ENCODE measurements around the gene CECR2.

The CECR2 gene

DNA sequence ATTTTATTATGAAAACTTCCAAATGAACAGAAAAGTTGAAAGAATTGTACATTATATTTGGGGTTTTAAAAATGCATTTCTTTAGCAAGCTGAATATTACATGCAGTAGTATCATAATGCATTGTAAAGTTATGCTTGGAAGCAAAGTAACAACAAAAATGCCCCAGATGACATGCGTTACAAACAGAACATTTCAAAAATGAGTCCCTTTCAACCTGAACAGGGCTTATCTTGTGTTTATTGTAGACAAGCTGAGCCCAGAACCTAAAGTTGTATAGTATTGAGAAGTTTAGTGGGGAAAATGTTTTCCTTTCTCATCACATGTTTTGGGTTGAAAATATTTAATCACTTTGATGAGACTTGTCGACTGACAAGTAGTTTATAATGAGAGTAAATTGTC is 68.8 kb downstream of the CECR2 start:
- TF ChIP-seq, protein P1, sequence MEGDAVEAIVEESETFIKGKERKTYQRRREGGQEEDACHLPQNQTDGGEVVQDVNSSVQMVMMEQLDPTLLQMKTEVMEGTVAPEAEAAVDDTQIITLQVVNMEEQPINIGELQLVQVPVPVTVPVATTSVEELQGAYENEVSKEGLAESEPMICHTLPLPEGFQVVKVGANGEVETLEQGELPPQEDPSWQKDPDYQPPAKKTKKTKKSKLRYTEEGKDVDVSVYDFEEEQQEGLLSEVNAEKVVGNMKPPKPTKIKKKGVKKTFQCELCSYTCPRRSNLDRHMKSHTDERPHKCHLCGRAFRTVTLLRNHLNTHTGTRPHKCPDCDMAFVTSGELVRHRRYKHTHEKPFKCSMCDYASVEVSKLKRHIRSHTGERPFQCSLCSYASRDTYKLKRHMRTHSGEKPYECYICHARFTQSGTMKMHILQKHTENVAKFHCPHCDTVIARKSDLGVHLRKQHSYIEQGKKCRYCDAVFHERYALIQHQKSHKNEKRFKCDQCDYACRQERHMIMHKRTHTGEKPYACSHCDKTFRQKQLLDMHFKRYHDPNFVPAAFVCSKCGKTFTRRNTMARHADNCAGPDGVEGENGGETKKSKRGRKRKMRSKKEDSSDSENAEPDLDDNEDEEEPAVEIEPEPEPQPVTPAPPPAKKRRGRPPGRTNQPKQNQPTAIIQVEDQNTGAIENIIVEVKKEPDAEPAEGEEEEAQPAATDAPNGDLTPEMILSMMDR (IDR thresholded peaks at IDR 0.05; ENCODE audit: control insufficient read depth, extremely low read depth, insufficient read depth): no peak
- no peak for DNase-seq (ENCODE audit: low read depth)
- H3K4me3 ChIP-seq (ENCODE audit: low read depth, low read length): no peak overlapping the region

DNA sequence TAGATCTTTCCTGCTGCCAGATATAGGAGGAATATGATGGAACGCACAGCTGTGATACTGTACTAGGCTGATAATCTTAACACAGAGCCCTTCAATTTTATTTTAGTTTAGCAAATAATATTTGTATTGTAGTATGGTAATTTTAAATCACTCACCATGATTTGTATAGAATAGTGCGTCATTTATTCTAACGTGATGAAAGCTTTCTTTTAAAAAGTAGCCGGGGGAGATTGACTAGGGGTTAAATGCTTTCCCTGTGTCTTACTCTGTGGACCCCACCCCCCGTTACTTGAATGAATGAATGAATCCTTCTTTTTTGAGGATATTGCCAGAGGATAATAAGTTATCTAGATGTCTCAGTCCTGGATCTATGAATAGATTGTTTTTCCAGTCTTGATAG is 72.1 kb downstream of the CECR2 start:
- no peak overlapping the region for H3K4me3 ChIP-seq (ENCODE audit: low read depth, low read length)
- TF ChIP-seq, protein P1 (IDR thresholded peaks at IDR 0.05; ENCODE audit: control insufficient read depth, extremely low read depth, insufficient read depth): no peak
- DNase-seq (ENCODE audit: low read depth): no peak

DNA sequence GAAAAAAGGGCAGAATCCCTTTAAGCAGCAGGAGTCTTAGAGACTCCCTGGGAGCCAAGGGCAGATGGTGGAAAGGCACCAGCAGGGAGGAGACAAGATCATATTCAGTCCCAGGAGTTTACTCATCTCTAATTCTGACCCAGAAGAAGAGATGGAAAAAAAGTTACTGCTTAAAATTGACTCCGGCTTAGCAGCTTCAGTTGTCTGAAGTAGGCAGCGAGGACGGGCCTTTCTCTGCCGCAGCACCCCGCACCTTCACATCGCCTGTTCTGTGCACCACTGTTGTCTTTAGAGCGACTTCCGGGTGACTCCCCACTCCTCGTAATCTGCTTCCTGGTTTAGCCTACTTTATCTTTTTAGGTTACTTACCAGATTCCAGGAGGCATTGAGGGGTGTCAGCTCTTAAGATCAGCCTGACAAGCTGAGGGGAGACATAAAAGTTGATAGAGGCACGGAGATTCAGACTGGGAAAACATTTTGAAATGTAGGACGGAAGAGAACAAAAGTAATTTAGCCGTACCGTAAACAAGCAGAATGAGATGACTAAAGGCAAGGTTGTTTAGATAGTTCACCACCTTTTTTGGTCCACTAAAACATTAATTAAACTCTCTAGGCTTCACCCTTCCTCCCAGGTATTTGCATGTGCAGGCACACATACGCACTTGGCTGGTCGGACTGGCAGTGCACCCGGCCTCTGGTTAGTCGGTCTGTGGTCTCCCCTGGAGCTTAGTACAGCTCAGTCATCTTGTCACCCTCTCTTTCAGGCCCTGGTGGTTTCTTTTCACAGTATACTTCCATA is 74.3 kb downstream of the CECR2 start:
- no peak for DNase-seq (ENCODE audit: low read depth)
- H3K4me3 ChIP-seq (ENCODE audit: low read depth, low read length): no peak overlapping the region
- TF ChIP-seq, protein P1 (IDR thresholded peaks at IDR 0.05; ENCODE audit: control insufficient read depth, extremely low read depth, insufficient read depth): no peak

DNA sequence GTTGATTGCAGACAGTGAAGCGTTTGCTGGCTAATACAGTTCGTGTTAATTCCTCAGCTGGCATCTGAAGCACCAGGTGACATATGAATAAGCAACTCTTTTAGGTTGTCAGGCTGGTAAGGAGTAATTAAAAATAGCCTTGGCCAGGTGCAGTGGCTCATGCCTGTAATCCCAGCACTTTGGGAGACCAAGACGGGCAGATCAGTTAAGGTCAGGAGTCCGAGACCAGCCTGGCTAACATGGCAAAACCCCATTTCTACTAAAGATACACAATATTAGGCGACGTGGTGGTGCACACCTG is 74.9 kb downstream of the CECR2 start:
- TF ChIP-seq, protein P1 (IDR thresholded peaks at IDR 0.05; ENCODE audit: control insufficient read depth, extremely low read depth, insufficient read depth): no peak
- no peak overlapping the region for H3K4me3 ChIP-seq (ENCODE audit: low read depth, low read length)
- DNase-seq (ENCODE audit: low read depth): no peak

DNA sequence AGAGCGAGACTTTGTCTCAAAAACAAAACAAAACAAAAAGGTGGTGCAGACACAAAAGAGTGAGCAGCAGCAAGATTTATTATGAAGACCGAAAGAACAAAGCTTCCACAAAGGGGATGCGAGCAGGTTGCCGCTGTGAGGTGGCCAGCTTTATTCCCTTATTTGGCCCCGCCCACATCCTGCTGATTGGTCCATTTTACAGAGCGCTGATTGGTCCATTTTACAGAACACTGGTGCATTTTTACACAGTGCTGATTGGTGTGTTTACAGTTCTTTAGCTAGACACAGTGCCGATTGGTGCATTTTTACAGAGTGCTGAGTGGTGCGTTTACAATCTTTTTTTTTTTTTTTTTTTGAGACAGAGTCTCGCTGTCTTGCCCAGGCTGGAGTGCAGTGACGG is 77.4 kb downstream of the CECR2 start:
- H3K4me3 ChIP-seq (ENCODE audit: low read depth, low read length): no peak overlapping the region
- TF ChIP-seq, protein P1 (IDR thresholded peaks at IDR 0.05; ENCODE audit: control insufficient read depth, extremely low read depth, insufficient read depth): no peak
- DNase-seq (ENCODE audit: low read depth): no peak

DNA sequence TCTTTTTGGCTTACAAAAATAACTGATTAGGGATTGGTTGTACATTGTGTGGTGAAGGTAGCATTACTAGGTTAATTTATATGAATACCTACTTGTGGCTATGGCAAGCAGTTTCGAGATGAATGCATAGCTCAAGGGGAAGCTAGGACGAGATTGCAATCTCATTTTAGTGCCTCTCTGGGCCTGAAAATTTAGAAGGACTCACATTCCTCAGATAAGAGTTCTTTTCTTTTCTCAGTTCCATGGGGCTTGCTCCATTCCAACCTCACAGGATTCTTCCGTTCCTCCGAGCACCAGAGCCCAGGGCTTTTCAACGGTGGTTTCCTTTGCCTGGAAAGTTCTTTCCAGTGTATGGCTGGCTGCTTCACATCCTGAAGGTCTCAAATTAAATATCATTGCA is 82.1 kb downstream of the CECR2 start:
- no peak for DNase-seq (ENCODE audit: low read depth)
- TF ChIP-seq, protein P1 (IDR thresholded peaks at IDR 0.05; ENCODE audit: control insufficient read depth, extremely low read depth, insufficient read depth): no peak
- no peak overlapping the region for H3K4me3 ChIP-seq (ENCODE audit: low read depth, low read length)

DNA sequence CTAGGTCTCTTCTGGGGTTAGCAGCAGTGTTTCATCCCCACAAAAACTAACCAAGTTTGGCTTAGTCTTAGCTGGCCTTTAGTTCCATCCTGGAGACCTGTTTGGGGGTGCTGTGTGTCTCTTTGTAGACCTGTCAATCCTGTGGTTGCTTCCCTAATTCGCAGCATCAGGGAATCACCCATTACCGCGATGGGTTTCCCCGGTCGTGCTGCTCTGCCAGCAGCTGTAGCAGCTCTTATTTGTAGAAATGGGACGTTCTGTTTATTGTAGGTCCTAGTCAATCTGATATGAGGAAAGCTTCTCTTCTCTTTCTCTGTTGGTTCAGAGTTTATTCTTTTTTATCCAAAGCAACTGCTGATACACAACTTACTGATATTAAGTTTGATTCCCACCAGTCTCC is 91.6 kb downstream of the CECR2 start:
- DNase-seq (ENCODE audit: low read depth): no peak
- no peak overlapping the region for H3K4me3 ChIP-seq (ENCODE audit: low read depth, low read length)
- TF ChIP-seq, protein P1 (IDR thresholded peaks at IDR 0.05; ENCODE audit: control insufficient read depth, extremely low read depth, insufficient read depth): no peak

All from LNCaP clone FGC (cell line).